Hepatocyte (in vitro differentiated cells): ENCODE results near the gene PCP4. TPM values are rescaled to one million over a fixed set of nuclear protein-coding genes. Genes with fewer than 3 reads are reported as not detected.

Source experiments
- DNase-seq: peaks from one replicate; pipeline ENCODE4 v3.0.0-alpha.2; 2016; ENCODE audit warnings: low spot score
- H2AFZ ChIP-seq: fragments of 200-600 bp; sonication (generic); 2 replicates; pipeline ENCODE4 v1.6.0; 2016; ENCODE audit warnings: antibody characterized with exemption, mild to moderate bottlenecking
- H3K27ac ChIP-seq: fragments of 200-600 bp; sonication (generic); 2 replicates; pipeline ENCODE4 v1.5.1; 2016; ENCODE audit warnings: mild to moderate bottlenecking
- H3K27me3 ChIP-seq: fragments of 200-600 bp; sonication (generic); 2 replicates; pipeline ENCODE4 v1.6.1; 2016
- H3K36me3 ChIP-seq: fragments of 200-600 bp; sonication (generic); replicated peaks from 2 replicates; pipeline ENCODE4 v1.5.1; 2016; ENCODE audit warnings: low read depth; ENCODE audit not compliant: insufficient read depth
- H3K4me1 ChIP-seq: fragments of 200-600 bp; sonication (generic); 2 replicates; pipeline ENCODE4 v1.5.1; 2016; ENCODE audit warnings: mild to moderate bottlenecking, moderate library complexity; ENCODE audit not compliant: insufficient read depth
- H3K4me2 ChIP-seq: fragments of 200-600 bp; sonication (generic); 2 replicates; pipeline ENCODE4 v1.6.0; 2016
- H3K4me3 ChIP-seq: fragments of 200-600 bp; sonication (generic); 2 replicates; pipeline ENCODE4 v1.5.1; 2016; ENCODE audit warnings: mild to moderate bottlenecking
- H3K79me2 ChIP-seq: fragments of 200-600 bp; sonication (generic); 2 replicates; pipeline ENCODE4 v1.6.0; 2017; ENCODE audit warnings: mild to moderate bottlenecking
- H3K9me2 ChIP-seq: fragments of 200-600 bp; sonication (generic); replicated peaks from 2 replicates; pipeline ENCODE4 v1.6.0; 2017; ENCODE audit warnings: mild to moderate bottlenecking; ENCODE audit not compliant: insufficient read depth
- H3K9me3 ChIP-seq: fragments of 200-600 bp; sonication (generic); 2 replicates; pipeline ENCODE4 v1.5.1; 2016; ENCODE audit warnings: low read depth, mild to moderate bottlenecking
- H4K20me1 ChIP-seq: fragments of 200-600 bp; sonication (generic); 2 replicates; pipeline ENCODE4 v1.6.0; 2016; ENCODE audit warnings: mild to moderate bottlenecking; ENCODE audit not compliant: insufficient read depth, poor library complexity, severe bottlenecking
- EZH2 ChIP-seq: fragments of 200-600 bp; sonication (generic); IDR thresholded peaks from 2 replicates; pipeline ENCODE4 v1.6.1; 2016; ENCODE audit warnings: antibody characterized with exemption, mild to moderate bottlenecking, borderline replicate concordance
- EZH2phosphoT487 ChIP-seq: fragments of 200-600 bp; sonication (generic); IDR thresholded peaks from one replicate; pipeline ENCODE4 v1.6.1; 2018; ENCODE audit warnings: antibody characterized with exemption, mild to moderate bottlenecking, low read depth, moderate library complexity; ENCODE audit not compliant: unreplicated experiment, severe bottlenecking
- WGBS: methylation state at CpG from one replicate; pipeline ENCODE4 v1.1.6; 2016; ENCODE audit warnings: low lambda C conversion rate; ENCODE audit errors: missing lambda C conversion rate; 5-methylcytosine and 5-hydroxymethylcytosine counted together
- polyA plus RNA-seq: library from polyadenylated mRNA; unstranded; fragments of >200 nt; fragmentation: Nextera tagmentation; extraction: Ambion mirVana; gene quantifications from 2 replicates; pipeline ENCODE4 v1.2.1, GENCODE V29; 2016
- total RNA-seq: library from RNA; depleted of rRNA; stranded (reverse); fragments of >200 nt; gene quantifications from 2 replicates; pipeline ENCODE4 v1.2.3, GENCODE V29; 2014
- TF ChIP-seq, protein P1 (sequence below): fragments of 200-600 bp; sonication (generic); IDR thresholded peaks from 2 replicates; pipeline ENCODE4 v1.5.1; 2016; ENCODE audit warnings: antibody characterized with exemption, mild to moderate bottlenecking; ENCODE audit not compliant: poor library complexity

PCP4 gene
- total and polyA plus RNA-seq, 2 experiments from 2014 or later: 1.2 to 6.9 TPM

DNA sequence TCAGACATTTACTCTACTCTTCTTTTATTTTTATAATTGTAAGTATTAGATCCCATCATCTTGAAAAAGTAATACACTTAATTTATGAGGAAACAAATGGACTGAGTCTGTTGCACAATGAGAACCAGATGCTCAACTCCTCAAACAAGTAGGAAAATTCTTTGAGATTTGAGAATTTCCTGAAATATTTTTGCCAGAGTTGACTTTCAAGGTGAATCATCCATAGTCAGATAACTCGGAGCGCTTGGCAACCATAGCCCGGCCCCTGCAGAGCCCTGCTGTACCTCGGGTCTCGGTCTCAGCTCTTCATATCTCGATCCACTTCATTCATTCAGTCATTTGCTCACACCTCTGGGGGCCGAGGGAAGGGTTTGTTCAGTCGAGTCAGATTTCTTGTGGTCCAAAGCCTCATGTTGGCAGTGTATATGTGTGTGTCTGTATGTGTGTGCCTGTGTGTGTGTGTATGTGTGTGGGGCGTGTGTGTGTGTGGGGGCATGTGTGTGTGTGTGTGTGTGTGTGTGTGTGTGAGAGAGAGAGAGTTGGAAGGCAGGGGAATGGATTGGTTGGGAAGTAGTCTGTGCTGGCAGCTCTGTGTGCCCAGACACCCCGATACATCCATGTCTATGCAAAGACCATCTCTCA, 18.1 kb upstream of the PCP4 start:
- Histone ChIP-seq H3K9me3 (no peaks in the 10 kb centered on the region), H2AFZ (no peak overlapping the region), H3K27ac (no peak overlapping the region), H3K27me3 (no peaks in the 10 kb centered on the region), H3K4me2 (no peak overlapping the region), H3K4me1 (peaks cover 21% of the 10 kb centered on the region), H4K20me1 (no peaks in the 10 kb centered on the region), H3K36me3 (no peaks in the 10 kb centered on the region), H3K79me2 (no peaks in the 10 kb centered on the region), H3K9me2 (no peaks in the 10 kb centered on the region), H3K4me3 (no peak overlapping the region)
- TF ChIP-seq, protein P1, sequence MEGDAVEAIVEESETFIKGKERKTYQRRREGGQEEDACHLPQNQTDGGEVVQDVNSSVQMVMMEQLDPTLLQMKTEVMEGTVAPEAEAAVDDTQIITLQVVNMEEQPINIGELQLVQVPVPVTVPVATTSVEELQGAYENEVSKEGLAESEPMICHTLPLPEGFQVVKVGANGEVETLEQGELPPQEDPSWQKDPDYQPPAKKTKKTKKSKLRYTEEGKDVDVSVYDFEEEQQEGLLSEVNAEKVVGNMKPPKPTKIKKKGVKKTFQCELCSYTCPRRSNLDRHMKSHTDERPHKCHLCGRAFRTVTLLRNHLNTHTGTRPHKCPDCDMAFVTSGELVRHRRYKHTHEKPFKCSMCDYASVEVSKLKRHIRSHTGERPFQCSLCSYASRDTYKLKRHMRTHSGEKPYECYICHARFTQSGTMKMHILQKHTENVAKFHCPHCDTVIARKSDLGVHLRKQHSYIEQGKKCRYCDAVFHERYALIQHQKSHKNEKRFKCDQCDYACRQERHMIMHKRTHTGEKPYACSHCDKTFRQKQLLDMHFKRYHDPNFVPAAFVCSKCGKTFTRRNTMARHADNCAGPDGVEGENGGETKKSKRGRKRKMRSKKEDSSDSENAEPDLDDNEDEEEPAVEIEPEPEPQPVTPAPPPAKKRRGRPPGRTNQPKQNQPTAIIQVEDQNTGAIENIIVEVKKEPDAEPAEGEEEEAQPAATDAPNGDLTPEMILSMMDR: no peak
- TF ChIP-seq EZH2phosphoT487: no peak
- TF ChIP-seq EZH2: no peak
- 49% methylated on average over 10 of the region's 10 CpGs for WGBS
- peak; percentile 40 for DNase-seq

GRCh38 chr21:39850333-39850732, 16.9 kb upstream of the PCP4 start:
- TF ChIP-seq, protein P1: no peak
- TF ChIP-seq EZH2 (no peak), EZH2phosphoT487 (no peak)
- no peak overlapping the region for H3K4me2 ChIP-seq

GRCh38 chr21:39851002-39851618, 16.1 kb upstream of the PCP4 start:
- no peaks in the 10 kb centered on the region for H3K9me2 ChIP-seq
- no peak overlapping the region for H2AFZ ChIP-seq
- H3K4me2 ChIP-seq: no peak overlapping the region
- no peaks in the 10 kb centered on the region for H3K79me2 ChIP-seq
- H3K4me3 ChIP-seq: no peak overlapping the region
- H3K27ac ChIP-seq: peak overlapping the region; percentile 76
- H3K9me3 ChIP-seq: no peaks in the 10 kb centered on the region
- H3K4me1 ChIP-seq: peaks cover 21% of the 10 kb centered on the region
- H4K20me1 ChIP-seq: no peaks in the 10 kb centered on the region
- TF ChIP-seq EZH2phosphoT487 (no peak), EZH2 (no peak)
- TF ChIP-seq, protein P1: no peak
- no peak for DNase-seq
- H3K36me3 ChIP-seq: no peaks in the 10 kb centered on the region
- 90% methylated on average over 7 of the region's 7 CpGs for WGBS
- no peaks in the 10 kb centered on the region for H3K27me3 ChIP-seq

More at GRCh38 chr21:39850333-39850732, 16.9 kb upstream of the PCP4 start:
- no peak for DNase-seq
- no peaks in the 10 kb centered on the region for H3K27me3 ChIP-seq
- no peak overlapping the region for H3K27ac ChIP-seq
- no peaks in the 10 kb centered on the region for H3K36me3 ChIP-seq
- no peaks in the 10 kb centered on the region for H3K79me2 ChIP-seq
- no peak overlapping the region for H2AFZ ChIP-seq
- no peaks in the 10 kb centered on the region for H3K9me3 ChIP-seq
- no peaks in the 10 kb centered on the region for H4K20me1 ChIP-seq
- 86% methylated on average over 2 of the region's 2 CpGs for WGBS
- peaks cover 21% of the 10 kb centered on the region for H3K4me1 ChIP-seq
- H3K9me2 ChIP-seq: no peaks in the 10 kb centered on the region
- no peak overlapping the region for H3K4me3 ChIP-seq
